ENCODE data around the gene WDFY1. TPM values are rescaled to one million over a fixed set of nuclear protein-coding genes. Genes with fewer than 3 reads are reported as not detected.
A peak's percentile ranks its signal among the peaks of the same experiment; 100 is the strongest.

Gene WDFY1
- total RNA-seq, 1 experiment from 2014 or later = 44.7 TPM

DNA sequence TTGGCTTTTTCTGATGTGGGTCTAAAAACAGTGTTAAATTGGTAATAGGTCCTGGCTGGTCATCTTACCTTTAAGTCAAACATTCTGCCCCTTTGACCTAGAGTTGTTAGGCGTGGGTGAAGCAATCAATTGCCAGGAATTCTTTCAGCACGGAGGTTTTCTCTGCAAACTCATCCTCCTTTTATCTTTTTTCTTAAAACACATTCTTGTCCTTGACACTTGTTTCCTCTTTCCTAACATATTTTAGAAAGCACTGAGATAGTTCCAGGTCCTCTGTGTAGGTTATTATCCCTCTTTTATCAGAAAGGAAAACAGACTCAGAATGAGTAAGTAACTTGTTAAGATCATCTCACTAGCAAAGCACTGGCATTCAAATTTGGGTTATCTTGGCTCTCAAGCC is 89.1 kb downstream of the WDFY1 start (continued):
- TF ChIP-seq POLR2AphosphoS5 (IDR thresholded peaks at IDR 0.05; ENCODE audit: low read depth, low read length) (no peak), SP1 (IDR thresholded peaks at IDR 0.05; ENCODE audit: low read depth) (0 out of 2 replicates have a peak, but pooled peaks have one; percentile 5), CEBPB (IDR thresholded peaks at IDR 0.05; ENCODE audit: low read depth) (peak; percentile 50; the same call in 1 of the 2 replicates), POLR2A (IDR thresholded peaks at IDR 0.05; ENCODE audit: borderline replicate concordance, extremely low read depth, insufficient read depth, insufficient read length) (no peak), FOSL1 (IDR thresholded peaks at IDR 0.05; ENCODE audit: low read depth) (no peak)

DNA sequence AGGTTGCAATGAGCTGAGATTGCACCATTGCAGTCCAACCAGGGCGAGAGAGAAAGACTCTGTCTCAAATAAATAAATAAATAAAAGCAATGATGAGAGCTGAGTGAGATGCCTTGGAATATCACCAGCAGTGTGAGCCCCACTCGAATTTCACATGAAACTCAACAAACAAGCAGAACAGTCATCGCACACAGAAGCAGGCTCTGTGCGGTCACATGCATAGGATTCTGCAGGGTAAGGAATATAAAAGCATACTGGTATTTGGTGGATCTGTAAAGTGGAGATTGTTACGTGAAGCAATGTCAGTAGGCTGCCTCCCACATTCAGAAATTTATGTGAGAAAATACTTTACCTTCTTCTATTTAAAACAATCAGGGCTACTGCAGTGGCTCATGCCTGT is 89.7 kb downstream of the WDFY1 start:
- ChIA-PET CTCF (no interaction called here), POLR2A (no interaction called here), RAD21 (ENCODE audit: low non-redundant PET in 1 of 2, low total read pairs in 2 of 2, uncharacterized antibody in 2 of 2, unreplicated experiment in 2 of 2) (no interaction called here)
- Histone ChIP-seq H3K36me3 (ENCODE audit: control insufficient read depth in 1 of 2, insufficient read depth in 2 of 2, low read length in 2 of 2) (no peaks in the 10 kb centered on the region), H3K4me1 (ENCODE audit: control insufficient read depth in 1 of 2, insufficient read depth in 2 of 2, low read length in 2 of 2) (peaks cover 40 to 47% of the 10 kb centered on the region in 2 experiments), H3K9me2 (ENCODE audit: insufficient read depth) (no peaks in the 10 kb centered on the region), H3K9ac (ENCODE audit: low read length) (no peak overlapping the region), H3K4me3 (replicated peaks in 1 of 2; ENCODE audit: low read depth in 1 of 2, low read length in 2 of 2) (no peak overlapping the region), H3K27me3 (ENCODE audit: insufficient read depth, low read length) (no peaks in the 10 kb centered on the region), H3K79me2 (ENCODE audit: insufficient read depth, low read length) (no peaks in the 10 kb centered on the region), H2AFZ (ENCODE audit: low read depth, low read length, poor library complexity, severe bottlenecking) (no peak overlapping the region), H3K9me3 (ENCODE audit: control insufficient read depth in 1 of 2, insufficient read depth in 1 of 2, low read depth in 1 of 2, low read length in 2 of 2) (no peaks in the 10 kb centered on the region), H3K4me2 (ENCODE audit: low read length) (0 out of 2 replicates have a peak overlapping the region, but pooled peaks have one; percentile 11), H3K27ac (ENCODE audit: low read depth, low read length) (peak overlapping the region; percentile 50; the same call in 1 of the 2 replicates), H4K20me1 (ENCODE audit: insufficient read depth) (no peaks in the 10 kb centered on the region)
- BruUV-seq (replicated peaks) = no TSS peak
- no peak for TF ChIP-seq SRF (IDR thresholded peaks at IDR 0.05; ENCODE audit: low read depth)
- TF ChIP-seq, protein P1, sequence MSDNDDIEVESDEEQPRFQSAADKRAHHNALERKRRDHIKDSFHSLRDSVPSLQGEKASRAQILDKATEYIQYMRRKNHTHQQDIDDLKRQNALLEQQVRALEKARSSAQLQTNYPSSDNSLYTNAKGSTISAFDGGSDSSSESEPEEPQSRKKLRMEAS (IDR thresholded peaks at IDR 0.05) = no peak
- no peak for TF ChIP-seq SIN3A (IDR thresholded peaks at IDR 0.05; ENCODE audit: low read depth)
- no peak for TF ChIP-seq YY1 (IDR thresholded peaks at IDR 0.05; ENCODE audit: extremely low read depth, insufficient replicate concordance, low read depth, low read length)
- TF ChIP-seq, protein P2, sequence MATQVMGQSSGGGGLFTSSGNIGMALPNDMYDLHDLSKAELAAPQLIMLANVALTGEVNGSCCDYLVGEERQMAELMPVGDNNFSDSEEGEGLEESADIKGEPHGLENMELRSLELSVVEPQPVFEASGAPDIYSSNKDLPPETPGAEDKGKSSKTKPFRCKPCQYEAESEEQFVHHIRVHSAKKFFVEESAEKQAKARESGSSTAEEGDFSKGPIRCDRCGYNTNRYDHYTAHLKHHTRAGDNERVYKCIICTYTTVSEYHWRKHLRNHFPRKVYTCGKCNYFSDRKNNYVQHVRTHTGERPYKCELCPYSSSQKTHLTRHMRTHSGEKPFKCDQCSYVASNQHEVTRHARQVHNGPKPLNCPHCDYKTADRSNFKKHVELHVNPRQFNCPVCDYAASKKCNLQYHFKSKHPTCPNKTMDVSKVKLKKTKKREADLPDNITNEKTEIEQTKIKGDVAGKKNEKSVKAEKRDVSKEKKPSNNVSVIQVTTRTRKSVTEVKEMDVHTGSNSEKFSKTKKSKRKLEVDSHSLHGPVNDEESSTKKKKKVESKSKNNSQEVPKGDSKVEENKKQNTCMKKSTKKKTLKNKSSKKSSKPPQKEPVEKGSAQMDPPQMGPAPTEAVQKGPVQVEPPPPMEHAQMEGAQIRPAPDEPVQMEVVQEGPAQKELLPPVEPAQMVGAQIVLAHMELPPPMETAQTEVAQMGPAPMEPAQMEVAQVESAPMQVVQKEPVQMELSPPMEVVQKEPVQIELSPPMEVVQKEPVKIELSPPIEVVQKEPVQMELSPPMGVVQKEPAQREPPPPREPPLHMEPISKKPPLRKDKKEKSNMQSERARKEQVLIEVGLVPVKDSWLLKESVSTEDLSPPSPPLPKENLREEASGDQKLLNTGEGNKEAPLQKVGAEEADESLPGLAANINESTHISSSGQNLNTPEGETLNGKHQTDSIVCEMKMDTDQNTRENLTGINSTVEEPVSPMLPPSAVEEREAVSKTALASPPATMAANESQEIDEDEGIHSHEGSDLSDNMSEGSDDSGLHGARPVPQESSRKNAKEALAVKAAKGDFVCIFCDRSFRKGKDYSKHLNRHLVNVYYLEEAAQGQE (IDR thresholded peaks at IDR 0.05; ENCODE audit: low read depth) = no peak
- TF ChIP-seq FOSL1 (IDR thresholded peaks at IDR 0.05; ENCODE audit: low read depth) = no peak
- TF ChIP-seq JUND (IDR thresholded peaks at IDR 0.05) = no peak
- no peak for TF ChIP-seq EGR1 (IDR thresholded peaks at IDR 0.05; ENCODE audit: low read depth)
- TF ChIP-seq, protein P3, sequence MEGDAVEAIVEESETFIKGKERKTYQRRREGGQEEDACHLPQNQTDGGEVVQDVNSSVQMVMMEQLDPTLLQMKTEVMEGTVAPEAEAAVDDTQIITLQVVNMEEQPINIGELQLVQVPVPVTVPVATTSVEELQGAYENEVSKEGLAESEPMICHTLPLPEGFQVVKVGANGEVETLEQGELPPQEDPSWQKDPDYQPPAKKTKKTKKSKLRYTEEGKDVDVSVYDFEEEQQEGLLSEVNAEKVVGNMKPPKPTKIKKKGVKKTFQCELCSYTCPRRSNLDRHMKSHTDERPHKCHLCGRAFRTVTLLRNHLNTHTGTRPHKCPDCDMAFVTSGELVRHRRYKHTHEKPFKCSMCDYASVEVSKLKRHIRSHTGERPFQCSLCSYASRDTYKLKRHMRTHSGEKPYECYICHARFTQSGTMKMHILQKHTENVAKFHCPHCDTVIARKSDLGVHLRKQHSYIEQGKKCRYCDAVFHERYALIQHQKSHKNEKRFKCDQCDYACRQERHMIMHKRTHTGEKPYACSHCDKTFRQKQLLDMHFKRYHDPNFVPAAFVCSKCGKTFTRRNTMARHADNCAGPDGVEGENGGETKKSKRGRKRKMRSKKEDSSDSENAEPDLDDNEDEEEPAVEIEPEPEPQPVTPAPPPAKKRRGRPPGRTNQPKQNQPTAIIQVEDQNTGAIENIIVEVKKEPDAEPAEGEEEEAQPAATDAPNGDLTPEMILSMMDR (IDR thresholded peaks at IDR 0.05 in 2 of 3, conservative IDR thresholded peaks at IDR 0.05 in 1 of 3; ENCODE audit: borderline replicate concordance in 1 of 3, insufficient read depth in 1 of 3, low read depth in 2 of 3, low read length in 2 of 3) = no peak
- intact Hi-C loops (cut with micrococcal nuclease) = no loop called here
- ATAC-seq (no peak), DNase-seq (ENCODE audit: low read depth, low spot score) (no peak)

Data from HCT116 (cell line).